WTC11 (cell line): ENCODE measurements around the gene TYSND1. TPM values are rescaled to one million over a fixed set of nuclear protein-coding genes. Genes with fewer than 3 reads are reported as not detected.

Source experiments
- ATAC-seq: fragments of 200-7000 bp; cut with Tn5 transposase; 2 replicates; pipeline ENCODE4 v1.10.0; 2021; ENCODE audit warnings: mild to moderate bottlenecking, moderate library complexity
- CTCF ChIA-PET: fragments of 300-600 bp; sonication (Branson Sonifier 250); formaldehyde crosslinking; loops from one replicate; lab custom pipeline; 2021; ENCODE audit warnings: antibody characterized with exemption; lab: Charles Lee
- POLR2A ChIA-PET: fragments of 350-600 bp; sonication (Branson Sonifier 250); formaldehyde crosslinking; loops from one replicate; lab custom pipeline; 2021; ENCODE audit warnings: antibody characterized with exemption; lab: Charles Lee
- DNase-seq: peaks from one replicate; pipeline ENCODE4 v3.0.0; 2021; ENCODE audit warnings: low spot score
- H3K27ac Mint-ChIP-seq: 2 replicates; pipeline ENCODE4 v1.8.0; 2021; ENCODE audit warnings: mixed read lengths
- H3K27me3 Mint-ChIP-seq: 2 replicates; pipeline ENCODE4 v1.8.0; 2021; ENCODE audit warnings: low read depth, mild to moderate bottlenecking, moderate library complexity, mixed read lengths
- H3K36me3 Mint-ChIP-seq: 2 replicates; pipeline ENCODE4 v1.8.0; 2021; ENCODE audit warnings: mixed read lengths
- H3K4me1 Mint-ChIP-seq: 2 replicates; pipeline ENCODE4 v1.8.0; 2022; ENCODE audit warnings: mixed read lengths
- H3K4me3 Mint-ChIP-seq: 2 replicates; pipeline ENCODE4 v1.8.0; 2021; ENCODE audit warnings: mild to moderate bottlenecking, moderate library complexity, mixed read lengths
- H3K9me3 Mint-ChIP-seq: 2 replicates; pipeline ENCODE4 v1.8.0; 2021; ENCODE audit warnings: mixed read lengths
- ATF1 ChIP-seq: sonication (generic); formaldehyde crosslinking; IDR thresholded peaks from 2 replicates; pipeline ENCODE4 v1.8.1; 2023; ENCODE audit warnings: mild to moderate bottlenecking, moderate library complexity, missing genetic modification reagents
- E2F5 ChIP-seq: sonication (generic); formaldehyde crosslinking; IDR thresholded peaks from 2 replicates; pipeline ENCODE4 v1.8.1; 2022; ENCODE audit warnings: mild to moderate bottlenecking, moderate library complexity, missing genetic modification reagents
- ELF4 ChIP-seq: sonication (generic); formaldehyde crosslinking; IDR thresholded peaks from 2 replicates; pipeline ENCODE4 v1.8.1; 2022; ENCODE audit warnings: low read depth, mild to moderate bottlenecking, moderate library complexity, missing genetic modification reagents
- NFE2L1 ChIP-seq: sonication (generic); formaldehyde crosslinking; IDR thresholded peaks from 2 replicates; pipeline ENCODE4 v1.8.1; 2023; ENCODE audit warnings: missing genetic modification reagents
- NR2C2 ChIP-seq: sonication (generic); formaldehyde crosslinking; IDR thresholded peaks from 2 replicates; pipeline ENCODE4 v1.8.0; 2022; ENCODE audit warnings: mild to moderate bottlenecking, missing genetic modification reagents
- NR3C1 ChIP-seq: sonication (generic); formaldehyde crosslinking; conservative IDR thresholded peaks from 2 replicates; pipeline ENCODE4 v1.8.1; 2023; ENCODE audit warnings: low read depth, mild to moderate bottlenecking, missing genetic modification reagents
- OVOL2 ChIP-seq: fragments of 250-450 bp; sonication (Bioruptor Pico); IDR thresholded peaks from 2 replicates; pipeline ENCODE4 v1.9.0; 2021; ENCODE audit warnings: mild to moderate bottlenecking, borderline replicate concordance
- RORB ChIP-seq: fragments of 250-450 bp; sonication (Bioruptor Pico); IDR thresholded peaks from 2 replicates; pipeline ENCODE4 v1.9.0; 2021; ENCODE audit warnings: mild to moderate bottlenecking
- SP1 ChIP-seq: sonication (generic); formaldehyde crosslinking; conservative IDR thresholded peaks from 2 replicates; pipeline ENCODE4 v1.8.1; 2022; ENCODE audit warnings: missing genetic modification reagents
- TCF7 ChIP-seq: sonication (generic); formaldehyde crosslinking; IDR thresholded peaks from 2 replicates; pipeline ENCODE4 v1.8.0; 2022; ENCODE audit warnings: mild to moderate bottlenecking, low read depth, missing genetic modification reagents, moderate library complexity
- TEAD1 ChIP-seq: sonication (generic); formaldehyde crosslinking; IDR thresholded peaks from 2 replicates; pipeline ENCODE4 v1.8.0; 2022; ENCODE audit warnings: mild to moderate bottlenecking, missing genetic modification reagents
- ZBTB21 ChIP-seq: sonication (generic); formaldehyde crosslinking; IDR thresholded peaks from 2 replicates; pipeline ENCODE4 v1.8.1; 2023; ENCODE audit warnings: mild to moderate bottlenecking, missing genetic modification reagents, borderline replicate concordance
- ZNF138 ChIP-seq: sonication (generic); formaldehyde crosslinking; conservative IDR thresholded peaks from 2 replicates; pipeline ENCODE4 v1.8.1; 2022; ENCODE audit warnings: mild to moderate bottlenecking, moderate library complexity, missing genetic modification reagents
- ZNF263 ChIP-seq: sonication (generic); formaldehyde crosslinking; IDR thresholded peaks from 2 replicates; pipeline ENCODE4 v1.8.1; 2022; ENCODE audit warnings: low read depth, mild to moderate bottlenecking, moderate library complexity, missing genetic modification reagents
- ZNF425 ChIP-seq: fragments of 250-450 bp; sonication (Bioruptor Pico); conservative IDR thresholded peaks from 2 replicates; pipeline ENCODE4 v1.9.0; 2021; ENCODE audit warnings: mild to moderate bottlenecking
- ZNF671 ChIP-seq: fragments of 250-450 bp; sonication (Bioruptor Pico); IDR thresholded peaks from 2 replicates; pipeline ENCODE4 v1.8.0; 2021; ENCODE audit warnings: mild to moderate bottlenecking
- total RNA-seq: library from RNA; stranded (reverse); gene quantifications from 3 replicates; pipeline ENCODE4 v1.2.3, GENCODE V29; 2021
- TF ChIP-seq, protein P1 (sequence below): sonication (generic); formaldehyde crosslinking; IDR thresholded peaks from 2 replicates; pipeline ENCODE4 v1.8.1; 2023; ENCODE audit warnings: mild to moderate bottlenecking, missing genetic modification reagents

TYSND1 gene
- total RNA-seq, 1 experiment from 2014 or later = 18.9 TPM

- ChIA-PET CTCF (no interaction called here), POLR2A (no interaction called here)
- Mint-ChIP-seq H3K4me3 (peak overlapping the region; percentile 94), H3K9me3 (no peaks in the 10 kb centered on the region), H3K4me1 (peaks cover 17% of the 10 kb centered on the region), H3K27ac (no peak overlapping the region; the same call in 1 of the 2 replicates), H3K27me3 (no peaks in the 10 kb centered on the region), H3K36me3 (peaks cover 10% of the 10 kb centered on the region)
- DNase-seq (no peak), ATAC-seq (no peak)
- TF ChIP-seq E2F5 (no peak), OVOL2 (CRISPR knock-in tag) (no peak), ZNF671 (CRISPR knock-in tag) (no peak), NR2C2 (CRISPR knock-in tag) (no peak), ATF1 (no peak), RORB (no peak), ZBTB21 (CRISPR knock-in tag) (no peak)
- TF ChIP-seq, protein P1, sequence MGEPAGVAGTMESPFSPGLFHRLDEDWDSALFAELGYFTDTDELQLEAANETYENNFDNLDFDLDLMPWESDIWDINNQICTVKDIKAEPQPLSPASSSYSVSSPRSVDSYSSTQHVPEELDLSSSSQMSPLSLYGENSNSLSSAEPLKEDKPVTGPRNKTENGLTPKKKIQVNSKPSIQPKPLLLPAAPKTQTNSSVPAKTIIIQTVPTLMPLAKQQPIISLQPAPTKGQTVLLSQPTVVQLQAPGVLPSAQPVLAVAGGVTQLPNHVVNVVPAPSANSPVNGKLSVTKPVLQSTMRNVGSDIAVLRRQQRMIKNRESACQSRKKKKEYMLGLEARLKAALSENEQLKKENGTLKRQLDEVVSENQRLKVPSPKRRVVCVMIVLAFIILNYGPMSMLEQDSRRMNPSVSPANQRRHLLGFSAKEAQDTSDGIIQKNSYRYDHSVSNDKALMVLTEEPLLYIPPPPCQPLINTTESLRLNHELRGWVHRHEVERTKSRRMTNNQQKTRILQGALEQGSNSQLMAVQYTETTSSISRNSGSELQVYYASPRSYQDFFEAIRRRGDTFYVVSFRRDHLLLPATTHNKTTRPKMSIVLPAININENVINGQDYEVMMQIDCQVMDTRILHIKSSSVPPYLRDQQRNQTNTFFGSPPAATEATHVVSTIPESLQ (CRISPR knock-in tag) = no peak
Measured at GRCh38 chr10:70169011-70169410, 22.5 kb upstream of the TYSND1 start.

DNA sequence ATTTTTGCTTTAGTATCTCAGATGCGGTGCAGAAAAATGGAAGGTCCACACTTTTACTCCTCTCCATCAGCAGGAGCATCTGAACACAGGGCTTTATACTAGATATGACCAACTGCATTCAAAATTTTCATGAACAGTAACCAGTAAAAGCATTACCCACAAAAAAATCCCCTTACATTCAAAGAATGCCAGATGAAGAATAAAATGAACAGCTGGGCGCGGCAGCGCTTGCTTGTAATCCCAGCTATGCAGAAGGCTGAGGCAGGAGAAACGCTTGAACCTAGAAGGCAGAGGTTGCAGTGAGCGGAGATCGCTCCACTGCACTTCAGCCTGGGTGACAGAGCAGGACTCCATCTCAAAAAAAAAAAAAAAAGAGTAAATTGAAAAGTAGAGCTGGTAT, 20.7 kb upstream of the TYSND1 start:
- H3K27ac Mint-ChIP-seq = no peak overlapping the region
- H3K4me3 Mint-ChIP-seq = no peak overlapping the region

GRCh38 chr10:70166394-70166793, 19.9 kb upstream of the TYSND1 start:
- H3K9me3 Mint-ChIP-seq = no peaks in the 10 kb centered on the region
- no peak overlapping the region for H3K27ac Mint-ChIP-seq

More for the DNA sequence above, 20.7 kb upstream of the TYSND1 start:
- no peaks in the 10 kb centered on the region for H3K9me3 Mint-ChIP-seq
- peaks cover 25% of the 10 kb centered on the region for H3K4me1 Mint-ChIP-seq
- TF ChIP-seq SP1 (CRISPR knock-in tag) (no peak), NR3C1 (no peak), ELF4 (no peak)
- TF ChIP-seq, all 79 proteins: peak for 0
- ATAC-seq = no peak
- no peaks in the 10 kb centered on the region for H3K27me3 Mint-ChIP-seq
- DNase-seq = no peak
- ChIA-PET POLR2A (no interaction called here), CTCF (interaction anchor here (0.7 to 2.9 kb wide), 2 partner anchors 21 to 293 kb away, joined by 4 to 10 read pairs; partner anchors contain the start of gene TYSND1)
- H3K36me3 Mint-ChIP-seq = peaks cover 10% of the 10 kb centered on the region

More at GRCh38 chr10:70166394-70166793, 19.9 kb upstream of the TYSND1 start:
- no peak overlapping the region for H3K4me3 Mint-ChIP-seq
- TF ChIP-seq TEAD1 (CRISPR knock-in tag) (no peak), ZNF425 (CRISPR knock-in tag) (no peak), NFE2L1 (CRISPR knock-in tag) (no peak), ZNF138 (CRISPR knock-in tag) (no peak), ZNF263 (no peak), TCF7 (CRISPR knock-in tag) (no peak)
- peaks cover 14% of the 10 kb centered on the region for H3K36me3 Mint-ChIP-seq
- ChIA-PET CTCF (interaction anchor here (2.9 kb wide), 1 partner anchor 21 kb away, joined by 10 read pairs; the partner anchor contains the start of gene TYSND1), POLR2A (no interaction called here)
- DNase-seq = no peak
- no peak for ATAC-seq
- H3K4me1 Mint-ChIP-seq = peaks cover 31% of the 10 kb centered on the region
- no peaks in the 10 kb centered on the region for H3K27me3 Mint-ChIP-seq
